ENCODE results near the gene RBM3.

The RBM3 gene

DNA sequence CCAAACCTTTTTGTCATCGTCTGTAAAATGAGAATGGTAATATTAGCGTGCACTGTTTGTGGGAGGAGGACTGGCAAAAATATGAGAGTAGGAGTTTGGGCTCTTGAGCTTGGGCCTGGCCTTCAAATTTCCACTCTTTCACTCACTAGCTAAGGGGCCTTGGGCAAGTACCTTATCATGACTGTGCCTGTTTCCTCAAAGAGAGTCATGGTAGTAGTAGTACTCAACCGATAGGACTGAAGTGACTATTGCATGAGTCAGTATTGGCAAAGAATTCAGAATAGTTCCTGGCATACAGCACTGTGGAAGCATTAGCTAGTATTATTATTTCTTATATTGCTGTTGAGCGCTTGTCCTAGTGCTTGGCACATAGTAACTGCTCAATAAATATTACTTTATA lies 16.0 kb upstream of the RBM3 start:
- peak; percentile 22 to 55 for DNase-seq
- TF ChIP-seq GATA1 (IDR thresholded peaks at IDR 0.05; ENCODE audit: low read depth, low read length) (no peak), POLR2A (IDR thresholded peaks at IDR 0.05; ENCODE audit: low read length) (no peak)

- TF ChIP-seq GATA1 (IDR thresholded peaks at IDR 0.05; ENCODE audit: low read depth, low read length) = no peak
- no peak for TF ChIP-seq POLR2A (IDR thresholded peaks at IDR 0.05; ENCODE audit: low read length)
- DNase-seq = no peak
Measured at GRCh38 chrX:48559636-48560035, 14.6 kb upstream of the RBM3 start.

GRCh38 chrX:48560056-48560455 lies 14.2 kb upstream of the RBM3 start:
- TF ChIP-seq POLR2A (IDR thresholded peaks at IDR 0.05; ENCODE audit: low read length) (no peak), GATA1 (IDR thresholded peaks at IDR 0.05; ENCODE audit: low read depth, low read length) (no peak)
- DNase-seq = no peak

DNA sequence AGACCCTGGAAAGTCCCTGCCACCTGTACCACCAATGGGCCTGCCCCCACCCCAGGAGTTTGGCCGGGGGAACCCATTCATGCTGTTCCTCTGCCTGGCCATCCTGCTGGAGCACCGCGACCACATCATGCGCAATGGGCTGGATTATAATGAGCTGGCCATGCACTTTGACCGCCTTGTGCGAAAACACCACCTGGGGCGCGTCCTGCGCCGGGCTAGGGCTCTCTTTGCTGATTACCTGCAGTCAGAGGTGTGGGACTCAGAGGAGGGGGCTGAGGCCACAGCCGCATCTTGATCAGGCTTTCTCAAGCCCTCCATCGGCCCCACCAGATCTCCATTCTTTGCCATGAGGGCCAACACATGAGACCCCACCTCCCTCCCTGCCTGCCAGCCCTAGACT lies 13.6 kb upstream of the RBM3 start:
- no peak for DNase-seq
- TF ChIP-seq POLR2A (IDR thresholded peaks at IDR 0.05; ENCODE audit: low read length) (no peak), GATA1 (IDR thresholded peaks at IDR 0.05; ENCODE audit: low read depth, low read length) (no peak)

GRCh38 chrX:48569958-48570357 lies 4.3 kb upstream of the RBM3 start:
- TF ChIP-seq GATA1 (IDR thresholded peaks at IDR 0.05; ENCODE audit: low read depth, low read length) = no peak
- TF ChIP-seq POLR2A (IDR thresholded peaks at IDR 0.05; ENCODE audit: low read length) = no peak
- DNase-seq = peak in 1 of 2 experiments; percentile 8

- DNase-seq = no peak
- TF ChIP-seq POLR2A (IDR thresholded peaks at IDR 0.05; ENCODE audit: low read length) (no peak), GATA1 (IDR thresholded peaks at IDR 0.05; ENCODE audit: low read depth, low read length) (no peak)
Measured at GRCh38 chrX:48573690-48574269, 504 bp upstream of the RBM3 start.

DNA sequence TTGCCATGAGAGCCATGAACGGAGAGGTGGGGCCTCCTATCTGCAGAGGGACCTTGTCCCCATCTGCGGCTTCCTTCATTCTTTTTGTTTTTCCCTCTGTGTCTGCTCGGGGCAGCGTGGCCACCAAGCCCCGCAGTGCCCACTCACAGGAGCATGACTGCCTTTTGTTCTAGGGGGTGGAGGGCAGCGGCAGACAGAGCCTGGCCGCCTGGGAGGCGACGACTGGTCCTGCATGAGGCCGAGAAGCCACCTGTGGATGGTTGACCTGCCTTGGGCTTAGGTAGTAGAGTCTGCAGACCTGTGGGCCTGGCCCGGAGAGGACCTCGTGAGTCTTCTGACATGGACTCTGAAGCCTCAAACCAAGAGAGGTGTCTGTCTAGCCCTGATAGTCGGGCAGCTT lies 1.4 kb downstream of the RBM3 start:
- TF ChIP-seq GATA1 (IDR thresholded peaks at IDR 0.05; ENCODE audit: low read depth, low read length) (no peak), POLR2A (IDR thresholded peaks at IDR 0.05; ENCODE audit: low read length) (no peak)

GRCh38 chrX:48576108-48576507 lies 1.8 kb downstream of the RBM3 start:
- no peak for DNase-seq
- TF ChIP-seq POLR2A (IDR thresholded peaks at IDR 0.05; ENCODE audit: low read length) (peak; percentile 13), GATA1 (IDR thresholded peaks at IDR 0.05; ENCODE audit: low read depth, low read length) (no peak)

More for the DNA sequence above, 1.4 kb downstream of the RBM3 start:
- no peak for DNase-seq

GRCh38 chrX:48578661-48579128 lies 4.4 kb downstream of the RBM3 start:
- no peak for DNase-seq
- no peak for TF ChIP-seq GATA1 (IDR thresholded peaks at IDR 0.05; ENCODE audit: low read depth, low read length)
- TF ChIP-seq POLR2A (IDR thresholded peaks at IDR 0.05; ENCODE audit: low read length) = no peak

DNA sequence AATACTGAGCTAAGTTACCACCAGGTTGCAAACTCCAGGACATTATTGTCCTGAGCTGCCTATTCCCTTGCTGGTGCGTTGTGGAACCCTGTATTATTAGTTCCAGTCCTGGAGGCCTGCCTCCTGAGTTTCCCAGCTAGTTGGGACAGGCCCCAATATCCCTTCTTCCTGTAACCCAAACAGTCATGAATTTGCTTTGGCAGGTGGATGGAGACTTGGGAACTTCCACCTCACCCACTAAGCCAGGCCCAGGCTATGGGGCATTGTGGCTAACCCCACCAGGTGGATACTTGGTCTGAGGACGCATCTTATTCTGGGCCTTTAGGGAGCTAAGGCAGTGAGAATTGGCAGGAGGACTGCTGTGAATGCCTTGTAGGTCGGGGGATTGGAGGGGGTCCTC lies 5.0 kb downstream of the RBM3 start:
- DNase-seq = no peak
- no peak for TF ChIP-seq GATA1 (IDR thresholded peaks at IDR 0.05; ENCODE audit: low read depth, low read length)
- no peak for TF ChIP-seq POLR2A (IDR thresholded peaks at IDR 0.05; ENCODE audit: low read length)

DNA sequence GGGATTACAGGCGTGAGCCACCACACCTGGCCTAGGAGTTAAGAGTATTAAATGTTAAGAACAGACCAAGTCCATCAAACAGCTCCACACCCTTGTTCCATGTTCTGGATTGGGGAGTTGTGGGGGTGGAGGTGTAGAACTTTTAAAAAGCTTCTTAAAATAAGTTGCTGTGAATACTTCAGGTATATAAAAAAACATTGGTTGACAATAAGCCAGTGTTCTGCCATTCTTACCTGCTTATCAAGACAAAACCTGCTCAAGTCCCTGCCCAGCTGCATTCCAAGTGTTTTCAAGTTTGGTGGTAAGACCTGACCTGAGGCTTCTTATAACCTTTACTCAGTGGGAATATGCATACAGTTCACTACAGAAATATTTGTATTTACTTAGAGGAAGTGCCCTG lies 6.4 kb downstream of the RBM3 start:
- DNase-seq = no peak
- TF ChIP-seq GATA1 (IDR thresholded peaks at IDR 0.05; ENCODE audit: low read depth, low read length) (no peak), POLR2A (IDR thresholded peaks at IDR 0.05; ENCODE audit: low read length) (no peak)

- TF ChIP-seq GATA1 (IDR thresholded peaks at IDR 0.05; ENCODE audit: low read depth, low read length) (no peak), POLR2A (IDR thresholded peaks at IDR 0.05; ENCODE audit: low read length) (no peak)
- no peak for DNase-seq
Measured at GRCh38 chrX:48584698-48585097, 10.4 kb downstream of the RBM3 start.

DNA sequence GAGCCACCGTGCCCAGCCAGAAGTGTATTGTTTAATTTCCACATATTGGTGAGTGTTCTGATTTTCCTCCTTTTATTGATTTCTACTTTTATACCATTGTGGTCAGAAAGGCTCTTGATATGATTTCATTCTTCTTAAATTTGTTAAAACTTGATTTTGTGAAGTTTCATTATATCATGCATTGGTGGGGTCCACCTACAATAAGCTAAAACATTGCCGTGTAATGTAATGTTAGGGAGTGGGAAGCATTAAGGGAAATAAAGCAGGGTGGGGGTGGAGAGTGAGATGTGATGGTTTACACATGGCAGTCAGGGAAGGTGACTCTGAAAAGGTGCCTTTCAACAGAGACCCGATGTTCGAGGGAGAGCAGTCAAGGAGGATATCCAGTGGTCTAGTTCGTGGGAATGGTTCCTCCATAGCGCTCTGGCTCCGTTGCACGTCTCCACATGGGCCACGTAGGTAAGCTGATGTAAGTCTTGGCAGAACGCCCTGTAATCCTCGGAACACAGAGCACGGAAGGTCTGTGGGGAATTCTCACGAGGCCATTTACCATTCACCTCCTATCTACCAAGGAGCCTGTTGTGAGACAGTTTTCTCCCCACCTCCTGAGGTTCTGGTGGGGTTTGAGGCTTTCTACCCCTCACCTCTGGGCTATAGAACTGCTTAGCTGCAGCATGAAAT lies 15.3 kb downstream of the RBM3 start:
- TF ChIP-seq POLR2A (IDR thresholded peaks at IDR 0.05; ENCODE audit: low read length) (no peak), GATA1 (IDR thresholded peaks at IDR 0.05; ENCODE audit: low read depth, low read length) (no peak)
- DNase-seq = no peak

- no peak for DNase-seq
- TF ChIP-seq GATA1 (IDR thresholded peaks at IDR 0.05; ENCODE audit: low read depth, low read length) = no peak
- no peak for TF ChIP-seq POLR2A (IDR thresholded peaks at IDR 0.05; ENCODE audit: low read length)
Measured at GRCh38 chrX:48590203-48591103, 16.2 kb downstream of the RBM3 start.

Measured in erythroblast (primary cell).